ENCODE data around the gene MRTFB. TPM values are rescaled to one million over a fixed set of nuclear protein-coding genes. Genes with fewer than 3 reads are reported as not detected.
A peak's percentile ranks its signal among the peaks of the same experiment; 100 is the strongest.

Gene MRTFB
- total RNA-seq, 6 experiments from 2014 or later, result 15.7 to 23.9 (median 18.6) TPM

DNA sequence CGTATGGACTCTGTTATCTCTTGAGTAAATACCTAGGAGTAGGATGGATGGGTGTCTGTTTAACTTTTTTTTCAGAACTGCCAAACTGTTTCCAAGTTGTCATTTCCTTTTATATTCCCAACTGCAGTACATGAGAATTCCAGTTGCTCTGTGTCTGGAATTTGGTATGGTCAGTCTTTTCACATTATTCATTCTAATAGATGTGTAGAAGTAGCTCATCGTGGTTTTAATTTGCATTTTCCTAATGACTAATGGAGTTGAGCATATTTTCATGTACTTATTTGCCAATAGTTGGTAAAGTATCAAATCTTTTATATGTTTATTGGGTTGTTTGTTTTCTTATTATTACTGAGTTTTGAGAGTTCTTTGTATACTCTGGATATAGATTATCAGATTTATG, 27.0 kb downstream of the MRTFB start:
- no peak overlapping the region for H3K27ac ChIP-seq
- H3K9me3 ChIP-seq, result no peaks in the 10 kb centered on the region
- no peaks in the 10 kb centered on the region for H3K27me3 ChIP-seq
- H3K4me3 ChIP-seq, result no peak overlapping the region
- H3K4me1 ChIP-seq, result peaks cover 0 to 34% (median 8%) of the 10 kb centered on the region in 4 donors
- ATAC-seq (peak in 3 of 4 donors; percentile 23 to 46 (median 42)), DNase-seq (no peak)
- TF ChIP-seq, protein P1, sequence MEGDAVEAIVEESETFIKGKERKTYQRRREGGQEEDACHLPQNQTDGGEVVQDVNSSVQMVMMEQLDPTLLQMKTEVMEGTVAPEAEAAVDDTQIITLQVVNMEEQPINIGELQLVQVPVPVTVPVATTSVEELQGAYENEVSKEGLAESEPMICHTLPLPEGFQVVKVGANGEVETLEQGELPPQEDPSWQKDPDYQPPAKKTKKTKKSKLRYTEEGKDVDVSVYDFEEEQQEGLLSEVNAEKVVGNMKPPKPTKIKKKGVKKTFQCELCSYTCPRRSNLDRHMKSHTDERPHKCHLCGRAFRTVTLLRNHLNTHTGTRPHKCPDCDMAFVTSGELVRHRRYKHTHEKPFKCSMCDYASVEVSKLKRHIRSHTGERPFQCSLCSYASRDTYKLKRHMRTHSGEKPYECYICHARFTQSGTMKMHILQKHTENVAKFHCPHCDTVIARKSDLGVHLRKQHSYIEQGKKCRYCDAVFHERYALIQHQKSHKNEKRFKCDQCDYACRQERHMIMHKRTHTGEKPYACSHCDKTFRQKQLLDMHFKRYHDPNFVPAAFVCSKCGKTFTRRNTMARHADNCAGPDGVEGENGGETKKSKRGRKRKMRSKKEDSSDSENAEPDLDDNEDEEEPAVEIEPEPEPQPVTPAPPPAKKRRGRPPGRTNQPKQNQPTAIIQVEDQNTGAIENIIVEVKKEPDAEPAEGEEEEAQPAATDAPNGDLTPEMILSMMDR (IDR thresholded peaks at IDR 0.05), result no peak
- 46% methylated on average over 2 of the region's 2 CpGs for WGBS (ENCODE audit: insufficient coverage, low coverage, low lambda C conversion rate, missing lambda C conversion rate)
- H3K36me3 ChIP-seq, result no peaks in the 10 kb centered on the region
- intact Hi-C loops (cut with DNase I), result no loop called here

DNA sequence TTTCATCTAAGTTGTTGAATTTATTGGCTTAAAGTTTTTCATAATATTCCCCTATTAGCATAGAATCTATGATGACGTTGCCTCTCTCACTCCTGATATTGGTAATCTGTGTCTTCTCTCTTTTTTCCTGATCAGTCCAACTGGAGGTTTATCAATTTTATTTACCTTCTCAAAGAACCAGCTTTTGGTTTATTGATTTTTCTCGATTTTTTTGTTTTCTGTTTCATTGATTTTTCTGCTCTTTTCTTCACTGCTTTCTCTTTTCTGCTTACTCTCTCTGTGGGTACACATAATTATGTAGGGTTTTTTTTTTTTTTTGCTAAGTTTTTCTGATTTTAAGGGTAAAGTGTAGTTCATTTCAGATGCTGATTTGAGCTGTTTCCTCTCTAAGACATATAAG, 29.7 kb downstream of the MRTFB start:
- intact Hi-C loops (cut with DNase I), result no loop called here
- no peaks in the 10 kb centered on the region for H3K36me3 ChIP-seq
- H3K4me3 ChIP-seq, result no peak overlapping the region
- H3K9me3 ChIP-seq, result no peaks in the 10 kb centered on the region
- DNase-seq (no peak), ATAC-seq (no peak)
- H3K4me1 ChIP-seq, result peaks cover 0 to 41% (median 16%) of the 10 kb centered on the region in 4 donors
- no peaks in the 10 kb centered on the region for H3K27me3 ChIP-seq
- TF ChIP-seq, protein P1 (IDR thresholded peaks at IDR 0.05), result no peak
- no peak for TF ChIP-seq POLR2A (IDR thresholded peaks at IDR 0.05)
- H3K27ac ChIP-seq, result no peak overlapping the region
- WGBS (ENCODE audit: insufficient coverage, low coverage, low lambda C conversion rate, missing lambda C conversion rate), result 41% methylated on average over 2 of the region's 2 CpGs

DNA sequence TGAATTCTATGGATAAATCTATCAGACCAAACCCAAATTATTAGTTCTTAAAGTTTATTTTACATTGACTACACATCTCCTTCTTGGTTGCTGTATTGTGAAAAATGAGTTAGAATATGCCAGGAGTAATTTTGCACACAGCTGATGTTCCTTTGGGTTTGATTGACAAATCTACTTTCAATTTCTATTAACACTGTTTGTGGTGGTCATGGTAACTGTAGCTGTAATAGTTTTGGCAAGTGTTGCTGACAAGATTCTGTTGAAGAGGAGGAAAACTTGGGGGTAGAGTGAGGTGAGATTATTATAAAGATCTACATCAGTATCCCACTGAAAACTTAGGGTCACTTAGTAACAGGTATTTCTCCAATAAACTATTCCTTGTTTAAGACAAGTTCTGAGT, 30.3 kb downstream of the MRTFB start:
- Histone ChIP-seq H3K27me3 (no peaks in the 10 kb centered on the region), H3K9me3 (no peaks in the 10 kb centered on the region), H3K4me3 (no peak overlapping the region), H3K36me3 (no peaks in the 10 kb centered on the region), H3K27ac (no peak overlapping the region), H3K4me1 (peaks cover 0 to 45% (median 17%) of the 10 kb centered on the region in 4 donors)
- DNase-seq (no peak), ATAC-seq (peak in 2 of 4 donors; percentile 17 to 28)
- TF ChIP-seq POLR2A (IDR thresholded peaks at IDR 0.05), result no peak
- TF ChIP-seq, protein P1 (IDR thresholded peaks at IDR 0.05), result no peak
- intact Hi-C loops (cut with DNase I), result no loop called here

DNA sequence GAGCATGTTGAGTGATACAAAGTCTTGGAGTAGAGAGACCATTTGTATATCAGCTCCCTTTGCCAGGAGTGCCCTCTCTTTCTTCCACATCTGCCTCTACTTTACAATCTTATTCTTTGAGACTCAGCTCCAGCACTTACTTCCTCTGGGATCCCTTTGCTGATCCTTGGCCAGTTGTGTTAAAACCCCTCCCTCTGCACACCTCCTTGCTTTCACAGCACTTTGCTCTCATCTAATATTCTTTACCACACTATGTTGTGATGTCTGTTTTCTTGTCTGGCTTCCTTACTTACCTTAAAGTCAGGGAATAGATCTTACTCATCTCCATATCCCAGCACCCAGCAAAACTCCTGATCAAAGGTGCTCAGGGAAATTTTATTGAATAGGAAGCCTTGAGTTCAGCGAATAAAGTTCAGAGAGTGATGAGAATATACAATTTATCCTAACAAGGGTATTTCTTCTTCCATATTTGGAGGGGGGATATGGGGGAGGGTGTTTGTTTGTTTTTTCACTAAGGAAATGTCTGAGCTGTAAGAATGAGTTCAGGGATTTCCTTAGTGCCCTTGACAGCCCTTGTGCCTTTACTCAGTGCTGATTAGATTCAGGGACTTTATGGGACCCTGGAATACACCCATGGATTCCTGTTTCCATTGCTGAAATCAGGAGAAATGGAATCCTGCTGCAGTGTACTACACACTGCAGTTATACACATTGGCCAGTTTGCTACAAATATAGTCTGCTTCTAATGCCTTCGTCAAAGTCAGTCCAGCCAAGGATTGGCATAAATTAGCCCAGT, 32.0 kb downstream of the MRTFB start:
- H3K4me1 ChIP-seq, result peaks cover 0 to 50% (median 24%) of the 10 kb centered on the region in 4 donors
- no peak overlapping the region for H3K4me3 ChIP-seq
- no peaks in the 10 kb centered on the region for H3K36me3 ChIP-seq
- intact Hi-C loops (cut with DNase I), result no loop called here
- H3K27me3 ChIP-seq, result no peaks in the 10 kb centered on the region
- WGBS (ENCODE audit: insufficient coverage, low coverage, low lambda C conversion rate, missing lambda C conversion rate), result 76% methylated on average over 2 of the region's 2 CpGs
- DNase-seq, result no peak
- ATAC-seq, result peak in 1 of 4 donors; percentile 12
- H3K27ac ChIP-seq, result no peak overlapping the region
- TF ChIP-seq, protein P1 (IDR thresholded peaks at IDR 0.05), result no peak
- TF ChIP-seq POLR2A (IDR thresholded peaks at IDR 0.05), result no peak
- H3K9me3 ChIP-seq, result no peaks in the 10 kb centered on the region
